Measurements from ENCODE around the gene HTN1.
"Not testable (repeated sequence)": the region's sequence is repeated elsewhere in the genome, so short reads cannot be mapped to it uniquely, and the experiment has no call there.

DNA sequence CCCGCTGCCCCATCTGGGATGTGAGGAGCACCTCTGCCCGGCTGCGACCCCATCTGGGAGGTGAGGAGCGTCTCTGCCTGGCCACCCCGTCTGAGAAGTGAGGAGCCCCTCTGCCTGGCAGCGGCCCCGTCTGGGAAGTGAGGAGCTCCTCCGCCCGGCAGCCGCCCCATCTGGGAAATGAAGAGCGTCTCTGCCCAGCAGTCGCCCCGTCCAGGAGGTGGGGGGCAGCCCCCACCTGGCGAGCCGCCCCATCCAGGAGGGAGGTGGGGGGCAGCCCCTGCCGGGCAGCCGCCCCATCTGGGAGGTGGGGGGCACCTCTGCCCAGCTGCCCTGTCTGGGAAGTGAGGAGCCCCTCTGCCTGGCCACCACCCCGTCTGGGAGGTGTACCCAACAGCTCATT lies 12.7 kb upstream of the HTN1 start:
- TF ChIP-seq, protein P1, sequence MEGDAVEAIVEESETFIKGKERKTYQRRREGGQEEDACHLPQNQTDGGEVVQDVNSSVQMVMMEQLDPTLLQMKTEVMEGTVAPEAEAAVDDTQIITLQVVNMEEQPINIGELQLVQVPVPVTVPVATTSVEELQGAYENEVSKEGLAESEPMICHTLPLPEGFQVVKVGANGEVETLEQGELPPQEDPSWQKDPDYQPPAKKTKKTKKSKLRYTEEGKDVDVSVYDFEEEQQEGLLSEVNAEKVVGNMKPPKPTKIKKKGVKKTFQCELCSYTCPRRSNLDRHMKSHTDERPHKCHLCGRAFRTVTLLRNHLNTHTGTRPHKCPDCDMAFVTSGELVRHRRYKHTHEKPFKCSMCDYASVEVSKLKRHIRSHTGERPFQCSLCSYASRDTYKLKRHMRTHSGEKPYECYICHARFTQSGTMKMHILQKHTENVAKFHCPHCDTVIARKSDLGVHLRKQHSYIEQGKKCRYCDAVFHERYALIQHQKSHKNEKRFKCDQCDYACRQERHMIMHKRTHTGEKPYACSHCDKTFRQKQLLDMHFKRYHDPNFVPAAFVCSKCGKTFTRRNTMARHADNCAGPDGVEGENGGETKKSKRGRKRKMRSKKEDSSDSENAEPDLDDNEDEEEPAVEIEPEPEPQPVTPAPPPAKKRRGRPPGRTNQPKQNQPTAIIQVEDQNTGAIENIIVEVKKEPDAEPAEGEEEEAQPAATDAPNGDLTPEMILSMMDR (IDR thresholded peaks at IDR 0.05), result not testable (repeated sequence)
- not testable (repeated sequence) for TF ChIP-seq POLR2A (IDR thresholded peaks at IDR 0.05)
